Activated CD8-positive, alpha-beta memory T cell treated with anti-CD3 and anti-CD28 coated beads for 48 hours (primary cell): ENCODE measurements around the gene CIT.

Experiments used
- DNase-seq, 3 experiments: peaks; one replicate each; pipeline ENCODE4 v3.0.0-alpha.2; 2020; ENCODE audit warnings: low read depth in 2 of 3, low spot score in 2 of 3

CIT gene

DNA sequence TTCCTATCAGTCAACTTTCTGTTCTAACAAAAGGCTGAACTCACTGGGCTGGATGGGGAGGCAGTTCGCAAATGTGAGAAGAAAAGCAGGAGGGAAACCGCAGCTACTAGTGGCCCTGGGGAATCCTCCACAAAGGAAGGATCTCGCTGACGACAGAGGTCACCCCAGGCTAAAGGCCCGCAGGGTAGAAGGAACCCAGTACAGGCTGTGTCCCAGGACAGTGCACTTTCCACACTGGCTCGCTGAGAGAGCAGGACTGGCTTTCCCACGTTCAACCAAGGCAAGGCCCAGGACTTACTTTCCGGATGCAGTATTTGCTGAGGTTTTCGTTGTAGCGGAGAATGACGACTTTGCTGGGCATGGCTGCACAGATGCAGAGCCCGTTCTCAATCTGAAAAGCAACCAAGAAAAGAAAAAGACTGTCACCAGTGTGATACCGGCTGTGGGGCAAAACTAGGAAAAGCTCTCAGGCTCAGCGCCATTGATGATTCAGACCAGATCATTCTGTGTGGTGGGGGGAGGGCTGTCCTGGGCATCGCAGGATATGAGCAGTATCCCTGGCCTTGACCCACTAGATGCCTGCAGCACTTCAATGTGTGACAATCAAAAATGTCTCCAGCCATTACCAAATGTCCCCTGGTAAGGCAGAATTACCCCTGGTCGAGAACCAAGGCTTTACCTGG, 172.9 kb downstream of the CIT start:
- no peak for DNase-seq

DNA sequence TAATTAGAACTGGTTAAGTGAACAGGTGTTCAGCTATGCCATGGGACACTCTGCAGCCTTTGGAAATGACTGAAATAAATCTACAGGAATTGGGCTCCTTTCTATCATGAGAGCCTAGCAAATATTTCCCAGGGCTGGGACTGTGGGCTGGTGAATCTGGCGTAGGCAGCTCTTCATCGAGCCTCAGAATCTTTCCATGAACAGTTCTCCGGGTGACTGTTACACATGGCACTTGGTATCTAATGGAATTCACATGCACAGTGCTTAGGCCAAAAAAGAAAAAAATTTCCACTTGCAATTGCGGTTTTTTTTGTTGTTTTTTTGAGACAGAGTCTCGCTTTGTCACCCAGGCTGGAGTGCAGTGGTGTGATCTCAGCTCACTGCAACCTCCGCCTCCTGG, 177.0 kb downstream of the CIT start:
- no peak for DNase-seq

DNA sequence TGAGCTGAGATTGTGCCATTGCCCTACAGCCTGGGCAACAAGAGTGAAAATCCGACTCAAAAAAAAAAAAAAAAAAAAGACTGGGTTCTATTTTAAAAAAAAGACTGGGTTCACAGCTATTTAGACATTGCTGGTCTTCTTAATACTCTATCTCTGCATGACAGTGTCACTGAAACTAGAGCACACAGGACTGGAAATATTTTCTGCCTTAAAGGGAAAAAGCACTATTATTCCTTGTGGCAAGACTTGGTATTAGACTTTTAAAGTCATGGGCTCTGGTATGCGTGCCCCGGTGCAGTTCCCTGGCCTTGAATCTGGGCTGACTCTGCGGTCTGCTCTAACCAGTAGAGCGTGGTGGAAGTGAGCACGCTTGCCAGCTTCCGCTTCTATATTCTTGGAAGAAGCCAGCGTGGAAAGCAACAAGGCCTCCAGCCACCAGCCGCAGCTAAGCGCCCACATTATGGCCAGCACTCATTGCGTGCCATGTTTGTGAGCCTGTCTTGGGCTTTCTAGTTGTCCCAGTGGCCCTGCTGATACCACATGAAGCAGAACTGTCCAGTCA, 177.8 kb downstream of the CIT start:
- no peak for DNase-seq

DNA sequence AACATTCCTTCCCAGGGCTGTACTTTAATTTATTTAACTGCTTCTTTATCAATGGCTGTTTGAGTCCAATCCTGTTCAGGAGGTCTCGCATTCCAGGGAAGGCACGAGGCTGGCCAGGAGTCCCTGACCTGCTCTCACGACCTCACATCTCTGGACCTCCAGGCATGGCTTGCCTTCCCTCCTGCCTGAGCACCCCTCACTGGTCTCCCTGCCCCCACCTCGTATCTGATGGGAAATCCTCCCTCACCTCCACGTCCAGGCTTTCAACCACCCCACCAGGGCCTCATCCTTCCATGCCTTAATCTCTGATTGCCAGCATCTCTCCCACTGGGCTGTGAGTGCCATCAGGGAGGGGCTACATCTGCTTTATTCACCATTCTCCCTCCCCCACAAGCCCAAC, 180.2 kb downstream of the CIT start:
- no peak for DNase-seq

DNA sequence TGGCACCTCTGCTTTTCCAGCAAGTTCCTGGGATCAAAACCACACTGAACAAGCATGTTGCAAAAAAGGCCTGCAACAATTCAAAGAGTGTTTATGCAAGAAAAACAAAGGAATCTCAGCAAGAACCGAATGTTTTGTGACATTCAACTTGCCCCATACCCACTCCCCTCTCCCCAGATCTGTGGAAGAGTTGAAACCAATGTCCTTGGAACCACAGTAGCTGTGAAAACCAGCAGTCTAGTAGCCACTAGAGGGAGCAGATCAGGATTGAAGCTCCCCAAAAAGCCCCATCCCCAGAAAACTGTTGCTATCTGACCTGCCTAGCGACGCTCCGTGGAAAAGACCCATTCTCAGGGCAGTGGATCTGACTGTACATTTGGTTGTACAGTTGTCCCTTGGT, 182.1 kb downstream of the CIT start:
- DNase-seq: no peak

DNA sequence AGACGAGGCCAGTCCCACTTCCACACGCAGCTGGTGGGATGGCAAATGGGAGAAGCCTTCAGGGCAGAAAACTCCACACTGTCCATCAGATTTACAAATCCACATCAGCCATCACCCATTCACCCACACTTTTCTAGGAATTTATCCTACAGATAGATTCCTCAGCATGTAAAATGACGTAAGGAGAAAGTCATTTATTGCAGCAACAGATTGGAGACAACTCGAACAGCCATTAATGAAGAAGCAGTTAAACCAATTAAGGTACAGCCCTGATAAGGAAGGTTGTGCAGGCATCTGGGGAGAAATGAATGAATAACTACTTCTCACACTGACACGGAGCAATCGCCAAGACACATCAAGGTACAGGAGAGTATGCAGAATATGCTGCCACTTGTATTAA, 183.0 kb downstream of the CIT start:
- no peak for DNase-seq

DNA sequence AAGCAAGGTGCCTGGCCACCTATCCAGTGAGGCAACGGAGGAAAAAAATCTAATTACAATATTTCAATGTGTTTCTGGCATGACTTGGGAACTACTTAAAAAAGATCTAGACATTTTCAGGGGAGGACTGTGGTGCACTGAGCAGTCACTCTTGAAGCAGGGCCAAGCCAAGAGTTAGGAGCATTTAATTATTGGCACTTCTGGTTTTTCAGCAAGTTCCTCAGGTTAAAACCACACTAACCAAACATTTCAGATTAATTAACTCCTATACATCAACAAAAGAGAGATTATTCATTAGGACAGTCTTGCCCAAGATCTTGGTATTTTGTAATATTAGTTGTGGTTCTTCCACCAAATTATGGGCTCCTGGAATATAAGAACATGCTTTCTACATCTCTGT, 183.6 kb downstream of the CIT start:
- no peak for DNase-seq

DNA sequence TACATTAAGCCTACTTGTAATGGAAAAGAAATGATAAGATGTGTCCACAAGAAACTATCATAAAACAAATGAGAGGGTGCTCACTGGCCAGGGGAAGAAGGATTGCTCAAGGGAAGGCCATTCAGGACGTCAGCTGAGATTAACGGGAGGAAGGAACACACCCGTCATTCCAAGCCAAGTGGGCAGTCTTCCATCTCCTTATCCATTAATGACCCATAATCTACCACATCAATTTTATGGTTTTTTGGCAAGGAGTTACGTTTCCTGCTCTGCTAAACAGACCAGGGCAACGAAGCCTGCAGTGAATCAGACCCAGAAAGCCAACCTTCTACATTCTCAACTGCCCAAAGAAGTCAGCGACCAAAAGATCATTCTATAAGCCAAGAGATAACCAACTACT, 184.1 kb downstream of the CIT start:
- no peak for DNase-seq

DNA sequence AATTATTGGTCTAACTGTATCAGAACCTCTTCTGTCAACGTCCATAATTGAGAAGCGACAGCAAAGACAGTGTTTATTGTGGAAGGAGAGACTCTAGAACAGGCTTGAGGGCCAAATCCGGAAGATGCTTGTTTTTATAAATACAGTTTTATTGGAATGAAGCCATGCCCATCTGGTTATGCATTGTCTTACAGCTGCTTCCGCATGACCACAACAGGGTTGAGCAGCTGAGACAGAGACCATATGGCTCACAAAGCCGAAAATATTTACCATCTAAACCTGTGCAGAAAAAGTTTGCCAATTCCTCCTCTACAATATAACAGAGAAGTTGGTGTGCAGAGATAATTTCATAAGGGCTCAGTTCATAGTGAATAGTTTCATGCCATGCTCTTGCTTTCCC, 184.7 kb downstream of the CIT start:
- DNase-seq: no peak

DNA sequence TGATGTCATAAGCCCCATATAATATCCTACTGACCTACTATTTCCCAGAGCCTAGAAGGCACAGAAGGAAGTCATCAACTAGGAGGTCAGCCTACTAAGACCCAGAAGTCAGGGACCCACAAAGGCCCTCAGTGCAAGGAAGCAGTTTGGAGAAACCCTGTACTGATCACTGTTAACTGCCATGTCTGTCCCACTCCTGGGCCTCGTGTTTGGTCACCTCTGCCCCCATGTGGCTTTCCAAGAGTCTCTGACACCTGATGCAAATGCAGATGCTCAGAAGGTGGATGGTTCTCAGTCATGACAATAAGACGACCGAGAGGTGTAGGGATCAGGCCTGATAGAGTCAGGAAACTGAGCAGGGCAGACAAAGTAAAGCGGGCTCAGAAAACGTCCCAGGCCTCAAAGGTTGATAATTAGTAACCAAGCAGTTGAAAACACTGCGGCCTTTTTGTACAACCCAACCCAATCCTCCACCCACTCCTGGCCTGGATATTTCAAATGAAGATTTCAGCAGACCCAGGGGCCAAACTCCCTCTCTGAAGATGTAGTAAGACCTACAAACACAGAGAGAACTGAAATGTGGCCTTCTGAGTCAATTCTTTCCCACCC, 185.8 kb downstream of the CIT start:
- no peak for DNase-seq

DNA sequence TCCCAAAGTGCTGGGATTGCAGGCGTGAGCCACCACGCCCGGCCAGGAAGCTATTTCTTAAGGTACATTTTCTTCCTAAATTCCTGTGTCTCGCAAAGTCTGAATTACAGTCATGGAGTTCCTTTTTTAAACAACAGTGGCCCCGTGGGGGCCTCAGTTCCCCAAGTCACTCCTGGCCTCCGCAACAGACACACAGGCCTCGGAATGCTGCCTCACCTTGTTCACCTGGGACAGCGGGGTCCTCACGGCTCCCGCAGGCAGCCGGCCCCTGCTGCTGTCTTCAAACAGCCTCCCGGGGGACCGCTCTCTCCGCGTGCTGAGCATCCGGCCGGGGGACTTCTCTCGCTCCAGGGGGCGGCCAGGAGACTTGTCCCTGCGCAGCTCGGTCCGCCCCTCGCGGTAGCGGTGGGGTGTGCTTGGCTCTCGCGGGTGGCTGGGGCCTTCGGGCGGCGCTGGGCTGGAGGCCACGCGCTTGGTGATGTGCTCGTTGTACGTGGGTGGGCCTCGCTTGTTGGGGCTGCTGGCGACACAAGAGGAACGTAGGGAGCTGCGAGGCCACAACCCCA, 187.1 kb downstream of the CIT start:
- no peak for DNase-seq

DNA sequence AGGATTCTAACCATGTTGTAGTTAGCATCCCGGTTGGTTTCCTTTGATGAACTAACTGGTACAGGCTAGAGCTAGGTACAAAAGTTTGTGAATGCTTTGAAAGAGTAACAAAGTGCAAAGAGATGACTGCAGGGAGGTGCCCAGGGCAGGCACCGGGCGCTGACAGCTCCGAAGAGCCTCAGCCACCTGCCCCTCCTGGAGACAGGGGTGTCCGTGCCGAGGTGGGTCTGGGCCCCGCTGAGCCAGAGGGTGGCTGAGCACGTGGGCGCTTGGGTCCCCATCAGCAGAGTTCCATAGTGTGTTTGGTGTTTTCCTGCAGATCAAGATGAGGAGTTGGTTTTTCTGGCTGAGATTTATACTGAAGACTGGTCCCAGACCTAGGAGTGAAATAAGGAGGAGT, 189.2 kb downstream of the CIT start:
- no peak for DNase-seq

DNA sequence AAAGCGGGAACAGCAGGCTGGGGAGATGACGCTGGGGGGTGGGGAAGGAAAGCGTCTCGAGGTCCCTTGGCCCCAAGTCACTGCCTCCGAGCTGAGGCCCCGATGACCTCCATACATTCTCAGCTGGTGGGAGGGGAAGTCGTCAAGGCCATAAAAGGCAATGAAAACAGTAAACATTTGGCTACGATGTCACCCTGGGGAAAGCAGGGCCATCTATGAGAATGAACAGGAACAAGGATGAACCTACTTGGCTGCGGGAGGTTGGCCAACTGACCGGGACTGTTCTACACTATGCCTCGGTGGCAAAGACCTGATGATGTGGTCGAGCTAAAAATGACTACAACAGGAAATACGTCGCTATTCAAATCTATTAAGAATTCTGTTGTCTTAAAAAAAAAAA, 189.7 kb downstream of the CIT start:
- no peak for DNase-seq

DNA sequence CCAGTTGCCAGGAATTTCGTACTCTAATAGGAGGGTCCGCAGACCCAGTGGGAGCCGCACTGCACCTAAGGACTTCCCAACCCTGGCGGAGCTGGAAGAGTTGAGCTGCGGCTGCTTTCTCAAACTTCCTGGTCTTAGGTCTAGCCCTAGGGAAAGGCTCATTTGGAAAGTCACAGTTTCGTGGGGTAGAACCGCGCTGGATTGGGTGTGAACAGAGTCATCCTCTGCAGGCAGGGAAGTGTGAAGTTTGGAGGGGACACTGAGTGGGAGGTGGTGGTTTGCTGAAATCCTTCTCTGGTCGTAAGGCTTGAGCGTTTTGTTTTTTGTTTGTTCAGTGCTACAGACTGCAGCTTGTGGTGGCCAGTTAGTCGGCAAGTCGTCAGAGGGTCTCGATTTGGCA, 190.3 kb downstream of the CIT start:
- DNase-seq: no peak

DNA sequence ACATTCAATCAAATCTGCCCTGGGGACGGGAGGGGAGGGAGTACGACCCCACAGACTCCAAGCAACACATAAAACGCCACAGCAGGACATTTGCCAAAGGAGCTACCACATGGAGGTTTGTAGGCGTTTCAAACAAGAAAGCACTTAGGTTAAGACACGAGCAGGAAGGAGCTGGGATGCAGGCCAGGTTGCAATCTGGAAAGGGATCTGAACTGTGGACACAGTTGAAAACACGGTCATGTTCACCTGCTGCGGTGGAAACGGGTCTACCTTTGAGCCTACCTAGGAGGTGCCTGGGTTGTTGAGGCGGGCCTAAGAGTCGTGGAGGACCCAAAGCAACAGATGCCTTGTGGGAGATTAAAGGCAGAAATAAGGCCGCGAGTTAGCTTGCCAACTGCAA, 190.8 kb downstream of the CIT start:
- no peak for DNase-seq

DNA sequence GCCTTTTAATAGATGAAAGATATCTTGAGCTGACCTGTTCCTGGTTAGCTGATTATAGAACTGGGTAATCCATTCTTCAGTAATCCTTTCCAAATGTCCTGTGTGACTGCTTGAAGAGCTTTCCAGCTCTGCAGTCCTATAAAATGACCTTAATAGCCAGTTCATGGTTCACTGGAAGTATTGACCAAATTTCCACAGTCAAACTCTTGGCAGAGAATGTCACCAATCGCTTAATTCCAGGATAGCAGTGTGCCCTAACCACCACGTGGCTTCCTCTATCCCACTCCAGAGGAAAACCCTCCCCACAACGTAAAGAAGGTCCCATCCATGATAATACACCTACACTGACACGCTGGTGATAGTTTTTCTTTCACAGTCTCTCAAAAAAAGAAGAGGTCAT, 191.7 kb downstream of the CIT start:
- DNase-seq: no peak

DNA sequence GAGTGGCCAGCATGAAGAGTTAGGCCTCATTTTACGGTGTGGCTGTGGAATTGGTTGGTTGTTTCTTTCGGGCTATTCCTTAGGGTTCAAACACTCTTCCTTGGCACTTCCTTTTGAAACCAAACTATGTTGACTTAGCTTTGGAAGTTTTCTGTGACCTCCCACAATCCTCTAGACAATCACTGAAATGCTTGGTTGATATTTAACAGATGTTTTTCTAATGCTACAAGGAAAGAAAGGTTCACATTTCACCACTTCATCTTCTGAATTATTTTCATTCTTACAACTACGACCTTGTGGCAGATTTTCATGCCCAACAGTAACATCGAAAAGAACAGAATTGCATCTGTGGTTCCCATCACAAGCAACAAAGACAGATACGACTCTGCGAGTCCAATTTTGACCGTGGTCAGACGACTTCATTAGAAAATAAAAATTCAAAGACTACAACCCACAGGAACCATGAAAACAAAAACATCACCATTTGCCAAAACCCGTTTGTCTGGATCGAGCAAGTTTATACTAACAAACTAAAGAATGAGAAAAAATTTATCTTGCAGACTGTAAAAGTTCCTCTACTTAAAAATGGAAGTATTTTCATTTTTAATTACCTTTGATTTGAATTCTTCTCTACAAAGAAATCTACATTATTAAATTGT, 192.3 kb downstream of the CIT start:
- DNase-seq: no peak

DNA sequence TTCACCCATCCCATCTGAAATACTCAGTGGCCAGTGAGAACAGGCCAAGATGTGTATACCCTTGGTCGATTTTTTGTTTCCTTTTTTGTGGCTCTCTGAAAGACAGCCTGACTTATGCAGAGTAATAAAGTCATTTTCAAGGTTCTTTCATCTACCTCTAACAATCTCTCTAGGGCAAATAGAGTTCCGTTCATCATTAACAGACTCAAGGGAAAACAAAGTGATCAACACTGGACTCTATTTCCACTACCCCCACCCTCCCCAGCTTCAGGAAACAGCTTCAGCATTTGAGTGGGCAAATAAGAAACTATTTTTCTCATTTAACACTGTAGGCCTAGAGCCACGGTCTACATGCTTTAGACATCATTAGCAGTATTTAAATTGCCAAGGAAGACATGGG, 193.3 kb downstream of the CIT start:
- no peak for DNase-seq

DNA sequence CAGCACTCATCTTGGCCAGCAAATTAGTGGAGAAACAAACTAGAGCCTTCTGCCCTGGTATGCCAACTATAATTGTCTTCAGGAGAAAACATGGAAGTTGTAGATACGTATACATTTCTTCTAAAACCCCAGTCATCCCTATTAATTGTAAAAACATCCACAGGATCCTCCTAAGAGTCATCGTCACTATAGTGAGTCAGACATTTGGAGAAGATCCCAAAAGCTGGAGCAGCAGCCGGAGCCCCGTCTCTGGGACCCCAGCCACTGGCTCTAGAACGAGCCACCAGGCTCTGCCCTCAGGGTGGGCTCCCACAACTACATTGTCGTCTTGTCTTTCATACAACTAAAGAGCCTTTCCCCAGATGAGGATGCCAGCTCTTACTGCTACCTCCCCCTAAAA, 193.7 kb downstream of the CIT start:
- no peak for DNase-seq

DNA sequence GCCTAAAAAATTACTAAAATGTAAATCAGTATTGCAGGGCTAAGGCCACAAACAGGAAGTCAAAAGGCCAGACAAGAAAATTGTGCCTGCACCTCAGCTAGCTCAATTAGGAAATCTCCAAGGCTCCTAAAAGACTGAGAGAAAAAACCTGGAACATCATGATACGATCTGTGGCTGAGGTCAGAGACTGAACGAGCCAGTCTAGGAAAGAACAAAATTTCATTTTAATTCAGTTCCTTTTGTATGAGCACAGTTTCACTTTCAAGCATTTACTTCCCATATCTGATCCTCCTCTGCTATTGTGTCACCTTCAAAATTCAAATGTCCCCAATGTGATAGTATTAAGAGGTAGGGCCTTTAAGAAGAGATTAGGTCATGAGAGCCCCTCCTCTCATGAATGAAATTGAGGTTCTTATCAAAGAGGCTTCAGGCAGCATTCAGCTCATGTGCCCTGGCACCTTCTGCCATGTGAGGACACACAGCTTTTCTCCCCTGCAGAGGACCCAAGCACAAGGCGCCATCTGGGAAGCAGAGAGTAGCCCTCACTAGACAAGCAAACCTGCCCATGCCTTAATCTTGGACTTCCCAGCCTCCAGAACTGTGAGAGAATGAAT, 194.4 kb downstream of the CIT start:
- no peak for DNase-seq

DNA sequence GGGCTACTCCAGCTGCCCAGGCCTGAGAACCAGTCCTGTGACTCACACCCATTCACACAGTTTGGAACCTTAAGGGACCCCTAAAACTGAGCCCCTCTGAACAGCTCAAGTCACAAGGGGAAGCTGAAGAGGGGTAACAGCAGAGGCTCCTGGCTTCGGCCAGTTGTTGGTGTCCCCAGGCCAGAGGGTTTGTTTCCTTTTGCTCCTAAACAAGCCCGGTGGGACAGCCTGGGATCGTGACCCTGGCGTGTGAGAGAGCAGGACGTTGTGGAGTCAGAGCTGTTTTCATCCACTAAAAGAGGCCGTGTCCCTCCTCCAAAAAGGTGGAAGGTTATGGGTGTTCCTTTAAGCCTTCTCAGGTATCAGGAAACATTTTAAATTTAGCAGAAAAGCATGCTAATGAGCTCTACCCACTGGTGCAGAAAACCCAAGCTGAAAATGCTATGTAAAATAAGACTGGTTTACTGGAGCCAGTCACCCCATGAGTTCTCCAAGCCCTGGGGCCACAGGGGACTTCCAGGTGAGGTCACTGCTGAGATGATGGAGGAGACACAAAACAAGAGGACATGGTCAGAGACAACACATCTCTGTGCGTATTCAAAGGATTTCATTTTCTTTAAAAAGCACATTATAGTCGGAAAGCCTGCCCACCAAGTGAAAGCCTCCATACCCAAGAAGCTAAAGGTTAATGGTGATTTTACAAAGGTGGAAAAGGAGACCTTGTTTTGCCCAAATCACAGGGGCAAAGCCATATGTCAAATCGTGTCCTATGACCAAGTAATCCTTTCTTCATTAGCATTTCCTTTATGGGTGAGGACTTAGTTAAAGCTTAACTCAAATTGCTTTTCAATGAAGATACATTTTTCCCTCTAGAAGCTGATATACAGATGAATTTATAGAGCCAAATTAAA, 195.1 kb downstream of the CIT start:
- no peak for DNase-seq
